PFSK-1 (cell line): ENCODE measurements around the gene WDR76.

Experiments used
- POLR2AphosphoS5 ChIP-seq: IDR thresholded peaks from 2 replicates; pipeline ENCODE4 v1.6.1; 2012; ENCODE audit warnings: low read depth, mild to moderate bottlenecking, control low read depth, low read length, moderate library complexity
- SIN3A ChIP-seq: IDR thresholded peaks from 2 replicates; pipeline ENCODE4 v1.6.1; 2012; ENCODE audit warnings: mild to moderate bottlenecking, low read length, moderate library complexity, borderline replicate concordance; ENCODE audit not compliant: insufficient read depth
- TAF1 ChIP-seq: IDR thresholded peaks from 2 replicates; pipeline ENCODE4 v1.6.1; 2012; ENCODE audit warnings: low read length, control low read depth, borderline replicate concordance; ENCODE audit not compliant: insufficient read depth
- TF ChIP-seq, protein P1 (sequence below), 2 experiments: IDR thresholded peaks; 2 replicates each; pipeline versions ENCODE4 v1.6.1 to v1.8.0; 2011 to 2012; ENCODE audit warnings: low read depth in 2 of 2, low read length in 2 of 2, control low read depth in 1 of 2, inconsistent platforms in 1 of 2, mild to moderate bottlenecking in 1 of 2, moderate library complexity in 1 of 2; ENCODE audit not compliant: insufficient read depth in 1 of 2

- TF ChIP-seq, protein P1, sequence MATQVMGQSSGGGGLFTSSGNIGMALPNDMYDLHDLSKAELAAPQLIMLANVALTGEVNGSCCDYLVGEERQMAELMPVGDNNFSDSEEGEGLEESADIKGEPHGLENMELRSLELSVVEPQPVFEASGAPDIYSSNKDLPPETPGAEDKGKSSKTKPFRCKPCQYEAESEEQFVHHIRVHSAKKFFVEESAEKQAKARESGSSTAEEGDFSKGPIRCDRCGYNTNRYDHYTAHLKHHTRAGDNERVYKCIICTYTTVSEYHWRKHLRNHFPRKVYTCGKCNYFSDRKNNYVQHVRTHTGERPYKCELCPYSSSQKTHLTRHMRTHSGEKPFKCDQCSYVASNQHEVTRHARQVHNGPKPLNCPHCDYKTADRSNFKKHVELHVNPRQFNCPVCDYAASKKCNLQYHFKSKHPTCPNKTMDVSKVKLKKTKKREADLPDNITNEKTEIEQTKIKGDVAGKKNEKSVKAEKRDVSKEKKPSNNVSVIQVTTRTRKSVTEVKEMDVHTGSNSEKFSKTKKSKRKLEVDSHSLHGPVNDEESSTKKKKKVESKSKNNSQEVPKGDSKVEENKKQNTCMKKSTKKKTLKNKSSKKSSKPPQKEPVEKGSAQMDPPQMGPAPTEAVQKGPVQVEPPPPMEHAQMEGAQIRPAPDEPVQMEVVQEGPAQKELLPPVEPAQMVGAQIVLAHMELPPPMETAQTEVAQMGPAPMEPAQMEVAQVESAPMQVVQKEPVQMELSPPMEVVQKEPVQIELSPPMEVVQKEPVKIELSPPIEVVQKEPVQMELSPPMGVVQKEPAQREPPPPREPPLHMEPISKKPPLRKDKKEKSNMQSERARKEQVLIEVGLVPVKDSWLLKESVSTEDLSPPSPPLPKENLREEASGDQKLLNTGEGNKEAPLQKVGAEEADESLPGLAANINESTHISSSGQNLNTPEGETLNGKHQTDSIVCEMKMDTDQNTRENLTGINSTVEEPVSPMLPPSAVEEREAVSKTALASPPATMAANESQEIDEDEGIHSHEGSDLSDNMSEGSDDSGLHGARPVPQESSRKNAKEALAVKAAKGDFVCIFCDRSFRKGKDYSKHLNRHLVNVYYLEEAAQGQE (IDR thresholded peaks at IDR 0.05; ENCODE audit: insufficient read depth in 1 of 2, low read depth in 2 of 2, low read length in 2 of 2), result no peak
- no peak for TF ChIP-seq POLR2AphosphoS5
- TF ChIP-seq SIN3A, result no peak
- no peak for TF ChIP-seq TAF1
These were observed 72.1 kb downstream of the WDR76 start for GRCh38 chr15:43898891-43899290.
